Measurements from ENCODE around the gene CFC1. TPM values are rescaled to one million over a fixed set of nuclear protein-coding genes. Genes with fewer than 3 reads are reported as not detected.
"Not testable (repeated sequence)": the region's sequence is repeated elsewhere in the genome, so short reads cannot be mapped to it uniquely, and the experiment has no call there.

The CFC1 gene
- not detected in 2 replicates for total RNA-seq

DNA sequence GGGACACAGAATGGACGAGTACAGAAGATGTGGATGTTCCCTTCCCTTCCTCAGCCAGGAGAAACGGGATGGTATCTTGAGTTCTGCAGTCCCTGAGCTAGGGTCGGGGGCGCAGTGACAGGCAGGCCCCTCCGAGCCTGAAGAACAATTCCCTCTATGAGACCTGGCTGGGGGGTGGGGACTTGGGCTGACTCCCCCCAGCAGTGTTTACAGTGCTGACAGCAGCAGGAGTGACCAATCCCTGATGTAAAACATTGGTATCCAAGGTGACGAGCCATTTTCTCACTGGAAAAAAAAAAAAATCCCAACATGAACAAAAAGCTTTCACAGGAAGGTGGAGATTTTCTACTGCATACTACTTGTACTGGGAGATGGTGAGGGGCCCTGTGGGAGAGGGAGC, at the start of gene CFC1:
Gene CFC1, minus strand, starts transcription at position 183 of the 400 bp plus-strand sequence. CDS start 288 bp downstream, outside the sequence.
- not testable (repeated sequence) for DNase-seq (ENCODE audit: low read depth, low spot score)

DNA sequence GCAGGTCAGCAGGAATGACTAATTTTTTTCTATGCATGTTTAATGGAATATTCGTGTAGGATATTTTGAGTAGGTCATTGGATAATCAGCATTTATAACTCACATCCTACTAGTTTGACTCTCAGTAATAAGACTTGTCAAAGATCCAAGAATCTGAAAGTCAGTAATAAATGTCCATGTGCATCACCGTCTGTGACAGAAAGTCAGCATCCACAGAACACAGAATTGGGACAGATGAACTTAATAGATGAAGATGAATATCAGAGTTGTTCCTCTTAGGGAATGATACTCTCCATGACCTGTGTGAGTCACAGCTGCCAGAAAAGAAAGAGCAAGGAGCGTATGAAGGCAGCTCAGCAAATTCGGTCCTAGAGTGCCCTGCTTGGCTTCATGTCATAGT, 42.3 kb upstream of the CFC1 start:
- not testable (repeated sequence) for DNase-seq (ENCODE audit: low read depth, low spot score)

- DNase-seq (ENCODE audit: low read depth, low spot score): not testable (repeated sequence)
Observed at GRCh38 chr2:130638973-130639372, 39.6 kb upstream of the CFC1 start.

DNA sequence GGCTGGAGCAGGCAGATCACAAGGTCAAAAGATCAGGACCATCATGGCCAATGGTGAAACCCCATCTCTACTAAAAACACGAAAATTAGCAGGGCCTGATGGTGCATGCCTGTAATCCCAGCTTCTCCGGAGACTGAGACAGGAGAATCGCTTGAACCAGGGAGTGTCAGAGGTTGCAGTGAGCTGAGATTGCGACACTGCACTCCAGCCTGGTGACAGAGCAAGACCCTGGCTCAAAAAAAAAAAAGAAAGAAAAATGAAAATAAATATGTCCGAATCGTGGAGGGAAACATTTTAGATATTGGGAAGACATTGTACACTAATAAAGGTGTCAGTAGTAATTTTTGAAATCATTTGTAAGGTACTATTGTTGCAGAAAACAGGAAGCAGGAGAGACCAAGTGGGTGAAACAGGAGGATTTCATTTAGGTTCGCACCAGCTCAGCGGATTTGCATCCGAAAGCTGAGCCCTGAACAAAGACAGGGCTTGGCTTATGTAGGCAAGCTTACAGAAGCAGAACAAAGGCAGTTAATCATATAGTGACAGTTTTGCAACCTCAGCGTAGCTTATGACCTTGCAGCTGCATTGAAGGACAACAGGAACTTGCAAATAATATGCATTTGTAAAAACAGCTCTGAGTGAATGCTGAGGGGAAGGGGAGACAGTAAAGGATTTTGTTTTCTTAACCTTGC, 29.6 kb upstream of the CFC1 start:
- not testable (repeated sequence) for DNase-seq (ENCODE audit: low read depth, low spot score)

DNA sequence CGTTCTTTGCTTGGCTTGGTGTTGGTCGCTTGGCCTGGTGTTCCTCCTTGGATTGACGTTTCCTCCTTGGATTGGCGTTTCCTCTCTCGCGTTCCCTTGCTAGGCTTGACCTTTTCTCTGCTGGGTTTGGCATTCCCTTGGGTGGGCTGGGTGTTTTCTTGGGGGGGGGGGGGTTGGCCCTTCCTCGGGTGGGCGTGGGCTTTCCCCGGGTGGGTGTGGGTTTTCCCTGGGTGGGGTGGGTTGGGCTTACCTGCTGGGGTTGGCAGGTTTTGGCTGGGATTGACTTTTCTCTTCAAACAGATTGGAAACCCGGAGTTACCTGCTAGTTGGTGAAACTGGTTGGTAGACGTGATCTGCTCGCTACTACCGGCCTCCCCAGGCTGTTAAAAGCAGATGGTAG, 11.8 kb upstream of the CFC1 start, which contains the start of gene POTEJ:
Gene POTEJ, plus strand, starts transcription at position 301 of the 400 bp plus-strand sequence. Its CDS starts 93 bp downstream, at position 394.
- not testable (repeated sequence) for DNase-seq (ENCODE audit: low read depth, low spot score)

DNA sequence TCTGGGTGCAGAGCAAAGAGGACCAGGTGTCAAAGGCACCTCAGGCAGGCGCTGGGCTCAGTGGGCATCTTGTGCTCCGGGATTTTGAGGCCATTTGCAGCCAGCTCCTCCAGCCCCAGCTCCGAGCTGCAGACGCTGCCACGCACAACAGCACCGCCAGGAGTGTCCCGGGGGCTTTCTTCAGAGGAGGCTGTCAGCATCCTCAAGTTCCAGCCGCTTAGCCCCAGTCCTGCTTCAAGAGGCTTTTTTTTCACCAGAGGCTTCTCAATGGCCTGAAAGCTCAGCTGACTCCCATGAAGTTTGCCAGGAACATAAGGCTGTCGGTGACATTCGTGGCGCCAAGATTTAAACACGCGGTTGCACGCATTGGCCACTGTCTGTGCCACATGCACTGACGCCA, 11.1 kb upstream of the CFC1 start:
- DNase-seq (ENCODE audit: low read depth, low spot score): not testable (repeated sequence)

DNA sequence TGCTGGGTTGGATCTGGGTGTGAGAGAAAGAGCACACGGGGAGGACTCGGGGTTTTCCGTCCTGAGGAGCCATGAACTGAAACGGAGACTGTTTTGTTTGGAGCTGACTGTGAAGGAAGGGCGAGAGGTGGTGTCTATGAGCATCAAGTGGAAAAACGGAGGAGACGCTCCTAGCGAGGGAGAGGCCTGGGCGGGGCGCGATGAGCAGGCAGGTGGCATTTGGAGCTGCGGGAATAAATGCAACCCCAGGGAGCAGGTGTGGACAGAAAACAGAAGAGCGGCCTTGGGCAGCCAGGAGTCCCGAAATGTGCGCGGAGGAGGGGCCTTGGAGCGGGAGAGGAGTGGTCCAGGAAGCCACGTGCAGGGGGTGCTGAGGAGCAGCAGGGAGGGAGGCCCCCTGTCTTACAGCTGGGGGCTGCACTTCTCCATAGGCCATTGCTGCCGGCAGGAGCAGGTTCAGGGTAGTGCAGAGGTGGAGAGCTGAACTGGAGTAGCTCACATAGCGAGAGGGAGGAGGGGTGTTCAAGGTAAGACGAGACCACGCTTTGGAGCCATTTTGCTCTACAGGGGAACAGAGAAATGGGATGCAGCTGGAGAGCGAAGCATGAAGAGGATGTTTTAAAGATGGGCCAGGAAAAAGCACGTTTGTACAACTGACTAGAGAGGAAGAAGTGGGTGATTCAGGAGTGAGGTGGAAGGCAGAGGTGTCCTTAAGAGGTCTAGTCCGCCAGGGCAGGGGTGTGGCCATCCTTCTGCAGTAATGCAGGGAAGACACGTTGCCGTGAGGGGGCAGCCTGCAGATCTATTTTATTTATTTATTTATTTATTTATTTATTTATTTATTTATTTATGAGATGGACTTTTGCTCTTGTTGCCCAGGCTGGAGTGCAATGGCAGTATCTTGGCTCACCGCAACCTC, 9.9 kb upstream of the CFC1 start:
- not testable (repeated sequence) for DNase-seq (ENCODE audit: low read depth, low spot score)

GRCh38 chr2:130608276-130609001, 9.1 kb upstream of the CFC1 start:
- not testable (repeated sequence) for DNase-seq (ENCODE audit: low read depth, low spot score)

DNA sequence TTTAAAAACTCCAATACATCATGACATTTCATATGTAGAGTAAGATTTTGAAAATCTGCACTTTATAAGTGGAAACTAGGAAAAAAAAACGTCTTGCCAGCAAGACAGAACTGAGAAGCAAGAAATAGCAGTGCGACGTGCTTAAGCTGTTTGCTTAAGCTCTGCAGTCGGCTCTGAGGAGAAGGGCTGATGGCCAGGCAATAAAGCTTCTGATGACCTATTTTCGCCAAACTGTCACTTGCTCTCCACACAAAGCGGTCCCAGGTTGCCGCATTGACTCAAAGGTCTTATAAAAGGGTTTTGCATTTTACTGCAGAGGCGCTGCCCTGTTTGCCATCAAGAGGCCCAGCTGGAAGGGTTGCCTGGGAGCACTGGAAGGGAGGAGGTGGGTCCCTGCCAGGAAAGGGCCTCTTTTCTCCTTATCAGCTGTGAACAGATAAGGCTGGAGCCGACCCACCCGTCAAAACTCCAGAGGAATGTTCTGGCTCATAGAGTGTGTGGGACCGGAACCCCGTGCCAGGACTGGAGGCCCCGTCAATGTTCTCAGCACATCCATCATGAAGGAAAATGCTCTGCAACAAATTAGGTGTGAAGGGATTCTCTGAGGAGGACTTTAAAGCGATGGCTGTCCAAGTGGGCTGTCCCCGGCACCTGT, 2.4 kb upstream of the CFC1 start:
- not testable (repeated sequence) for DNase-seq (ENCODE audit: low read depth, low spot score)

DNA sequence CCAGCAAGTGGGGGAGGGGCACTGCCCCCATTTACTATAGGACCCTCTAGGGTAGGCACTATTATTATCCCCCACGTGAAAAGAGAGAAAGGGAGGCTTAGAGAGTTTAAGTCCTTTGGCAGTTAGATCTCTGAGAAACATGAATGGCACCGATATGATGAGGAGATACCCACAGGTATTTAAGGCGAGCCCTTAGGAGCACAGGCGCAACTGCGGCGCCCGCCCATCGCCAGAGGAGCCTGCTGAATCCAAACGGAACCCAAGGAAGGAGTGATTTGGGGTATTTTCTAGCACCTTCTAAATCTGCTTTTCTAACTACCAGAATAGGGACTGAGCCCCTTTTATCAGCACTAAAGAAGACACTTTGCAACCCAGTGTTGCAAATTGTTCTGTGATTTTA, 551 bp upstream of the CFC1 start:
- DNase-seq (ENCODE audit: low read depth, low spot score): not testable (repeated sequence)

- not testable (repeated sequence) for DNase-seq (ENCODE audit: low read depth, low spot score)
Observed at GRCh38 chr2:130598463-130598862, 912 bp downstream of the CFC1 start.

GRCh38 chr2:130597994-130598393, 1.4 kb downstream of the CFC1 start:
- DNase-seq (ENCODE audit: low read depth, low spot score): not testable (repeated sequence)

- not testable (repeated sequence) for DNase-seq (ENCODE audit: low read depth, low spot score)
Observed at GRCh38 chr2:130596757-130597156, 2.6 kb downstream of the CFC1 start.

- not testable (repeated sequence) for DNase-seq (ENCODE audit: low read depth, low spot score)
Observed at GRCh38 chr2:130594011-130594410, 5.4 kb downstream of the CFC1 start.

GRCh38 chr2:130592791-130593414, 6.5 kb downstream of the CFC1 start:
- DNase-seq (ENCODE audit: low read depth, low spot score): not testable (repeated sequence)

DNA sequence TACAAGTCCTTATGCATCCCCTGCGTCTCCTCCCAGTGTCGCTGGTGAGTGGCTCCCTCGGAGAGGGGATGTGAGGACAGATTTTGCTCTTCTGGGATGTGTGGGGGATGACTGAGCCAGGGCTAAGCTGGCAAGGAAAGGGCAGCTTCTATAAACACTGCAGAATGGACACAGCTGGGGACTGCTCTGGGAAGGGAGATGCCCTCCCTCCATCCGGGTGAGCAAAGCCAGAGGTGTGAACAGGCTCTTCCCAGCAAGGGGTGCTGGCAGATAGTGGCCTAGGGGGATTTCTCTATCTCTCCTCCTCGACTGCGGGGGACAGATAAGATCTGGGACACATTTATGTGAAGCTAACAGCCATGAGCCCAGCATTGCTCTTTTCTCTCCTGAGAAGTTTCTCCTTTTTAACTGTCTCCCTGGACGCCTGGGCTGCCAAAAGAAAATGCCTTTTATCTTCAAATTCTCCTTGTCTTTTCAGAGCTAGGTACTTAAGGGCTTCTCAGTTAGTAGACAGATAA, 8.5 kb downstream of the CFC1 start:
- not testable (repeated sequence) for DNase-seq (ENCODE audit: low read depth, low spot score)

GRCh38 chr2:130590170-130590841, 9.1 kb downstream of the CFC1 start:
- DNase-seq (ENCODE audit: low read depth, low spot score): not testable (repeated sequence)

DNA sequence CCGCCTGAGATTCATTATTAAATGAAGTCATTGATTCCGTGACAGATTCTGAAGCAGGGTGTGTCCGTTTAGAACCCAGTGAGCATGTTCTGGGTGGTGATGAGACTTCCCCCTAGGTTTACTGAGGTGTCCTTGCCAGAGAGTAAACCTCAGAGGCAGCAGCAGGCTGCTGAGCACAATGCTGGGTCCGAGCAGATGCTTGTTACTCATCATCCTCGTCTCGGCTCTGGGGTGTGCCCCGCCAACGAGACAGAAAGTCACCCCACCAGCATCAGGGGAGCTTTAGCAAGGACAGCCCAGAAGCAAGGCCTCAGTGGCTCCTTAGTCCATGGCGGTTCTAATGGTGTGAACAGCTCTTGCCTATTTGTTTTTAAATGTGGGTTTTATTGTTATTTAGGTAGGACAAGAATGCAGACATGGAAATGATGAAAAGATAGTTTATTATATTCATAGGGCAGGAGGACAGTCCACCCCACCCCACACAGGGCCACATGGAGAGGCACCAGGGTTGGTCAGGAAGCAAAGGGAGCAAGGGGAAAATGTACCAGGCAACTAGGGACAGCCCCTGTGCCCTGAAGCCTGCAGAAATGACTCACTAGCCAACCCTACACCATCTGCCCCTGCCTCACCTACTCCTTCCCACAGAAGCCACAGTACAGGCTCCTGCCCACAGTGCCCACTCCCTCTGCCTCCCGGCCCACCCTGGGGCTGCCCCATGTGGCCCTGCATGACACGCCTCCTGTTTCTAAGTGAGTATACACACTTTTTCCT, 10.5 kb downstream of the CFC1 start:
- not testable (repeated sequence) for DNase-seq (ENCODE audit: low read depth, low spot score)

GRCh38 chr2:130584726-130585125, 14.6 kb downstream of the CFC1 start:
- DNase-seq (ENCODE audit: low read depth, low spot score): not testable (repeated sequence)

All from pulmonary artery endothelial cell (primary cell).